Kasumi-1 (cell line): ENCODE measurements around the gene GMDS.

ENCODE experiments used
- DNase-seq, 2 experiments: peaks; one replicate each; lab custom pipeline; 2025; lab: John Stamatoyannopoulos, UW

GMDS gene

GRCh38 chr6:1651362-1651761 lies 594.0 kb downstream of the GMDS start:
- no peak for DNase-seq

GRCh38 chr6:1645466-1646185 lies 599.8 kb downstream of the GMDS start:
- no peak for DNase-seq

DNA sequence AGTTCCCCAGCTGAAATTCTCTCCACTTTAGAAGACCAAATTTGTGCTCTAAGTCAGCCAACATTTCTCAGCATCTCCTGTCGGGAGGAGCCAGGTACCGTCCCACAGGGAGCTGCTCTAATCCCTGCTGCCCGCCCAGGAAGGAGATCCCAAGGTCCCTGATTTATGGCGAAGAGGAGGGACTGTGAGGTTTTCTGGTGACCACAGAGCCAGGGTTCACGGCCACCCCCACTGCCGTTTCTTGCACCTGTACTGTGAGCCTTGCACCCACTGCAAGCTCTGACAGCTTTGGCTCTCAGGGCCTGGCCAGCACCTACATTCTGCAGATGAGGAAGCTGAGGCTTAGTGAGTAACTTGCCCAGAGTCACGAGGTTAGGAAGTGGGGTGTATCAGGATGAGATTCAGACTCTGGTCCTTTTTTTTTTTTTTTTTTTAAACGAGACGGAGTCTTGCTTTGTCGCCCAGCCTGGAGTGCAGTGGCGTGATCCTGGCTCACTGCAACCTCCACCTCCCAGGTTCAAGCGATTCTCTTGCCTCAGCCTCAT lies 600.8 kb downstream of the GMDS start:
- peak; percentile 26 to 37 for DNase-seq

- DNase-seq: no peak
These were observed 601.5 kb downstream of the GMDS start for GRCh38 chr6:1643830-1644445.

DNA sequence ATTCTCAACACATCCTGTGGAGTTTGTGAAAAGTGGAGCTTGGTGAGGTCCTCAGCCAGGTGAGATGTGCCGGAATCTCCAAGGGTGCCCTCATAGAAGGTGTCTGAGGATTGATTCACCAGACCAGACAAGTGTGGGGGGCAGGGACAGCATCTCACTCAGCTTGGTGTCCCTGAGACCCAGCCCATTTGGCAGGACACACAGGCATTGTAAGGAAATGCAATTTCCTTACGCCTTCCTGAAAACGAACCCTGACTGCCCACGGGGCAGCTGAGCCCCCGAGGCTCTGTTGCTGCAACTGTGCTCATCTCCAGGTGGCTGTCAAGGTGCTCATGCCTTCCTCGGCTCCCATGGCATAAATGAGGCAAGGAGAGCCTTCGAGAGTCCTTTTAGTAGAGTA lies 602.3 kb downstream of the GMDS start:
- no peak for DNase-seq

DNA sequence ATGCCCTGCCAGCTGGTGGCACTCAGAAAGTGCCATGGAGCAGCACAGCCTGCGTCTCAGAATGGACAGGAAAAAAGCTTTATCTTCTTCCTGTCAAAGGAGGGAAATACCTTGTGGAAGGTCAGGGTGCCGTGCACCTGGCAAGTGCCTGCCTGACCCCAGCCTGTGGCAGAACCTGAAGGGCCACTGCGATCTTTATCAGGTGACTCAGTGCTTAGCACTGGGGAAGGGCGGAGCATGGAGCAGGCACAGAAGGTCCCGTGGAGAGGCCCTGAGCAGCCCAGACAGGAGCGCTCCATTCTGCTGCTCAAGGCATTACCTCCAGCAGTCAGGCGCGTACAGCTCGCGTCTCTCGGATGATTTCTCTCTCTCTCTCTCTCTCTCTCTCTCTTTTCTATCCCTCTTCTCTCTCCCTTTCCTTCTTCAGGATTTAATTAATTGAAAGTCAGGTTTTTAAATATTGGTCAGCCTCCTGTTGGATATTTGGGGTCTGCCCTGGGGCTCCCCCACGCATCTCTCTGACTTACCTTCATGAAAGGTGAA lies 604.0 kb downstream of the GMDS start:
- no peak for DNase-seq

GRCh38 chr6:1640476-1640875 lies 604.9 kb downstream of the GMDS start:
- no peak for DNase-seq

DNA sequence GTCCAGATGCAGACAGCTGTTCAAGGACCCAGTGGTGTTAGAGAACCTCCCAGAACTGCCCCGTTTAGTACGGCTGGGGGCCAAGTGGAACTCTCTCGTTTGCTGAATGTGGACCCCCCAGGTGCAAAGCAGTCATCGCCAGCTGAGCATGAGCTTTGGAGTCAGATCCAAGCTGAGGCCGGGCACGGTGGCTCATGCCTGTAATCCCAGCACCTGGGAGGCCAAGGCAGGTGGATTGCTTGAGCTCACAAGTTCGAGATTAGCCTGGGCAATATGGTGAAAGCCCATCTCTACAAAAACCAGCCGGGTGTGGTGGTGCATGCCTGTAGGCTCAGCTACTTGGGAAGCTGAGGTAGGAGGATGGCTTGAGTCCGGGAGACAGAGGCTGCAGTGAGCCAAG lies 606.0 kb downstream of the GMDS start:
- DNase-seq: no peak

DNA sequence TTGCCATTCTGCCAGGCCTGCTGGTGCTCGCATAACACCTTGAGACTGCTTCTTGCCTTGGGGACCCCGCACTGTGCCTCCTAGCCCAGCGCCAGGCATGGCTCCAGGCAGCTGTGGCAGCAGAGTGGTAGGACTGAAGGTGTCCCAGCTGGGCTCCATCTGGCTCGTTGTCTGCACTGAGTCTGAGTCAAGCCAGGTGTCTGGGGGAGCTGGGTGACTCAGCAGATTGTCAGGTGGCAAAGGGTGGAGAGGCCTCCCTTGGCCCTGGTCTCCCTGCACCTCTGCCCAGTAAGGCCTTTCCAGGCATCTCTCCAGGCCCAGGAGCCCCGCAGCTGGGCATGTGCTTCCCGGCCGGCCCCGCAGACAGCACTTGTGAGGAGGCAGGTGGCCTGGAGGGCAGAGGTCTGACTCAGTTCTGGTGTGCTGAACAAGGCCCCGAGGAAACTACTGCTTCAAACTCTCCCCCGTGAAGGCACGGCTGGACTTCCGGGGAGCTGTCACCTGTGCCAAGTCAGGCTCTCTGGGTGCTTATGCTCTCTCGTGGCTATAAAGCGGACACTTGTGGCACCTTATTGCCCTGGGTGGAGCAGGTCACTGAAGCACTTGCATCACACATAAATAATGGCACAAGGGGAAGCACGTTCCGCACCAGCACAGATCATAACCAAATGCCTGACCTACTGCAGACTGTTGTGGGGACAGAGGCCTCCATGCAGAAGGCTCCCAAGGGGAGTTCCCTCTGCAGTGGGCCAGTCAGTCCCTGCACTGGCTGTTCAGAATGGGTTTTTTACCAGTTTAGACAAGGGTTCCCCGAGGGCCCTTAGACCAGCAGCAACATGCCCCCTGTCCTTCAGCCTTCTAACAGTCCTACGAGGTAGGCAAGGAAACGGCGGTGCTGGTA lies 608.2 kb downstream of the GMDS start:
- no peak for DNase-seq

GRCh38 chr6:1636272-1636825 lies 609.1 kb downstream of the GMDS start:
- no peak for DNase-seq

- DNase-seq: no peak
These were observed 609.9 kb downstream of the GMDS start for GRCh38 chr6:1635305-1636010.

GRCh38 chr6:1634081-1634480 lies 611.3 kb downstream of the GMDS start:
- DNase-seq: no peak

DNA sequence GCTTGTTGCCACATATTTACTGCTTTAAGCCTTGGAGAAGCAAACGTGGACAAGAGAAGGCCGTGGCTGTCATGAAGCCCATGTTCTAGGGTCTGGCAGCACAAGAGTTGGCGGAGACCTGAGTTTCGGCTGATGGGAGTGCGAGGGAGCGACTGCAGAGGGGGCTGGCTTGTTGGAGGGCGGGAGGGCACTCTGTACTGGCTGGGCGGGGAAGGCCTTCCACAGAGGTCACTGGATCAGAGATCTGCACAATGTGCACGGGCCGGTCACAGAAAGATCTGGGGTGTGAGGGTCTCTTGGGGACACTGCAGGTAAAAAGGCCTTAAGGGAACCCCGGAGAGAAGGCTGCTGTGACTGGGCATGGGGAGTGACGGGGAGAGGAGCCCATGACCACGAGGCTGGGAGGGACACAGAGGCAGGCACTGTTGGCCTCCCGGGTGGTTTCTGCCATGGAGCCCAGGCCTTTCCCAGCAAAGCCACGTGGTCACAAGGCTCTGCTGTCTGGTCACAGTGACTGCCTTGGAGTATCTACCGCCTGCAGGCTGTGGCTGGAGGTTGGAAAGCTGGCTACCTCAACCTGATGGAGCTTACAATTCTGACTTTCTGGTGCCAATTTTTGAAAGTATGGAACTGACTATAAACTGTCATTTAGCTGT lies 611.9 kb downstream of the GMDS start:
- no peak for DNase-seq

DNA sequence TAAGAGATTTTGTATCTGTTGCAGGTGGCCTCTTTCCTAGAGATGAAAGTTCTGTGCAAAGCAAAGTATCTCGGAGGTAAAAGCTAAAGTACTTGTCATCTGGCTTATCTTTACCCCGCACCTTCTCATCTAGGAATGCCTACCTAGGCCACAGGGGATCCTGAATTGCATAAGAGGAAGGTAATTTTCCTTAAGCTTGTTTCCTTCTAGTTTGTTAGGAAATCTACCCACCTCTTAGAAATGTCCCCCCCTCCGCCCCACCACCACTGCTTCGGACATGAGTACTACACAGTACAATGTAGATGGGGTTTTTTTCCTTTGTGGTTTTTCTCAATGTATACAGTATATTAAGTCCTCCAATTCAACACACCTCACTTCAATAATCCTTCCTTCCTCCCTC lies 614.2 kb downstream of the GMDS start:
- DNase-seq: no peak

DNA sequence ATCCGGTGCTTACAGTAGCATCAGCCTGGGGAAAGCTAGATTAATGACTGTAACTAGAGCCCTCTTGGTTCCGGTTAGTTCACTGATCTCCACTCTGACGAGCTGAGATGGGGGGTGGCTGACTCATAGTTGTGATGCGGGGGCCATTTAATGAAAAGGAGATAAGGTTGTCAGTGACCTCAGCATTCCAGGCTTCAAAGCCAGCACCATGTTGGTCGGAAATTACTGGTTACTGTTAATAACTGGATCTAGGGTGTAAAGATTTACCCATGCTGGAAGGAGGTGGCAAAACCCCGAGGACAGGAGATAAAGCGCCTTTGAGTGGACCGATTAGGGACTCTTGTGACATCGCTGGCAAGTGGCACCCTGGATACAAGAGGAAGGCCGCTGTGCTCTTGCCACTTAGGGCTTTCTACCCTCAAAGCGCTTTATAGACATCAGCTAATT lies 614.6 kb downstream of the GMDS start:
- no peak for DNase-seq

DNA sequence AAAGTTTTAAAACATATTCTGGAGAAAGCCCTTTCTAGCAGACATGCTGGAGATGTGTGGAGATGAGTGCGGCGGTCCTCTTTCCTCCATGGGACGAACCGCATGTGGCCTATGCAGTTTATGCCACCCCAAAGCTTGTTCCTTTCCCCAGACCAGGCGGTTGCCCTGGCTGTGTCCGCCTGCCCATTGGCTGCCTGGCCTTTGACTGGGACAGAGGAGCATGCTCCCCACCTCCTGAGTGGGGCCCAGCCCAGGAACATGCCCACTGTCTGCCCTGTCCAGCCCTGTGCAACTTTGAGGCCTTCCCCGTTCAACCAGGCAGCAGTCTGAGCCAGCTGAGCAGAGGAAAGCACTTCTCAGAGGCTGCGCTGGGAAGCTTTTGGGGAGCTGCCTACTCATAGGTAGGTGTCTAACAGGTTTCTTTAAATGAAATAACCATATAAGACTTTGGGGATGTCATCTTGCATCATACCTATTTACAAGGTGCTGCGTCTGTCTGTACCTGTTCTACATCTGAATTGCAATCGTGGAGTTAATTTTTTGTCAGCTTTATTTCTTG lies 615.1 kb downstream of the GMDS start:
- DNase-seq: no peak

- no peak for DNase-seq
These were observed 616.1 kb downstream of the GMDS start for GRCh38 chr6:1629316-1629715.

DNA sequence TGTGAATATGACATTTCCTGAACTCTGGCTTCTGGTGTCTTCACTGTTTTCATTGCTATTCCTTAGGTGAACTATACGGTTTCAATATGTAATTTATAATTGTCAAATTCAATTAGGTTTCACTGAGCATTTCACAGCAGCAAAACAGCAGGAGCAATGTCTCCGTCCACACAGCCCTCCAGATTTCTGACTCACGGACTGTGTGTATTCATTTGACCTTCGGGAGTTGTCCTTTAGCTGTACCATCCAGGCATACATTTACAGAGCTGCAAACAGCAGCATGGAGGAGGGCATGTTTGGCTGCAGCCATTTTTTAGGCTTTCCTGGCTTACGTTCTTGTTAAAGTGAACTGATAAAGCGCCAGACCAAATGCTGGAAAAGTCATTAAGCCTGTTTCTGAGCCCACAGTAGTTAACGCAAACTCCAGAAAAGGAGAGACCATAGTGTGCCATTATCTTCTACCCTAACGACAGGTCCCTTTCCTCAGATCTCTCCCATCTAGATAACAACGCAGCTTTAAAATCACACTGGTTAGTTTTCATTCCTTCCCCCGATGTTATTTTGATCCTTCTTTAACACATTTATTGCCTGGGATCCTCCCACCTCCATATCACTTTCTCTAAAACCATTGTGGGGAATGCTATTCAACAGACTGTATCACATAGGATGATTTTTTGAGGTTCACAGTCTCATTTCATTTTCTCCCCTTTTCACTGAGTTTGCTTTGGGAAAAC lies 617.4 kb downstream of the GMDS start:
- DNase-seq: no peak

GRCh38 chr6:1626481-1626880 lies 618.9 kb downstream of the GMDS start:
- DNase-seq: no peak
